NCI-H1105 treated with DMSO at 0.1 percent for 48 hours (cell line): ENCODE data around the gene NSUN3.

Experiments
- DNase-seq: peaks from one replicate; lab custom pipeline; 2025; lab: John Stamatoyannopoulos, UW

NSUN3 gene

GRCh38 chr3:94130690-94131089 is 67.8 kb downstream of the NSUN3 start:
- no peak for DNase-seq

DNA sequence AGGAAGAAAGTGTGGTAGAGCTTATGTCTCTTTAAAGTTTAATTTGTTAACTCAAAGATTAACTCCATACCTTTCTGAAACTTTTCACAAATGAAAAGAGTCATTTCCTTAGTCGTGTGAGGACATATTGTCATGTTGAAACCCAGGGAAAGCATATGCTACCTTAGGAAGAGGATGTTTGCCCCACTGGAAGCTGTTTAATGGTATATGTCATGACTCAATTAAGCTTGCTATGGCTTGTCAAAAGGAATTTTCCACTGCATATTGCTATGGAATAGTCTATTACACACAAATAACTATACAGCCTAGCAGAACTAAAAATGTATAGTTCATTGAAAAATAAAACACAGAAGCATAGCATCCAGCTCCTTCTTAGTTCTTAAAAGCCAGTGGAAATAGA is 69.9 kb downstream of the NSUN3 start:
- no peak for DNase-seq

DNA sequence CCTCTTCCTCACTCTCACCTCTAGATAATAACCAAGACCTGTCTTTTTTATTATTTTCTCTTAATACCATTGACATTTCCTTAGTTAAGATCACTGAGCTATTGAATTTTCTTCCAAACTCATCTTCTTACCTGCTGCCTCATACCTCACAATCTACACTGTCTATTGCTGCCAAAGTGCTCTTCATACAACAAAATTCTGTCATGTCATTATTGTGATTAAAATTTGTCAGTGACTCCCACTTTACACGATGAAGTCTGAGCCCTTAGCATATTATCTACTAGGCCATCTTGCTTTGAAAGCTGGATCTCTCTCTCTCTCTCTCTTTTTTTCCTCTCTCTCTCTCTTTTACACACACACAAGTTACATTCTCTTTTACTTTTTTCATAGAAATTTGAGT is 73.3 kb downstream of the NSUN3 start:
- no peak for DNase-seq

DNA sequence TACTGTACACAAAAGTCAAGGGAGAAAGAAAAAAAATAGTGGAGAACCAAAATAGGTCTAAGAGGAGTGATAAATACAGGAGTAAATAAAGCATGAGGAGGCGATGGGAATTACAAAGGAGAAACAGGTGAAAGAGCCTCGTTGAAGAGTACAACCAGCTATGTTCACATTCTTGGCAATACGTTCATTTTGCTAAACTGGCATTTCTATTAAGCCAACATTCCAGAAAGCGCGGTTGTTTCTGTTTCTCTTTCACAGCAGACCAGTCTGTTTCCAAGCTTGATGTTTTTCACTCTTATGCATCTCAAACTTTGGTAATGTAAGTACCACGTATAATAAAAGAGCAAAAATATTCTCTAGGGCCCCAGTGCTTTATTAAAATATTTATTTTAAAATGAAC is 74.5 kb downstream of the NSUN3 start:
- no peak for DNase-seq

- no peak for DNase-seq
Measured at GRCh38 chr3:94146455-94146854, 83.6 kb downstream of the NSUN3 start.

DNA sequence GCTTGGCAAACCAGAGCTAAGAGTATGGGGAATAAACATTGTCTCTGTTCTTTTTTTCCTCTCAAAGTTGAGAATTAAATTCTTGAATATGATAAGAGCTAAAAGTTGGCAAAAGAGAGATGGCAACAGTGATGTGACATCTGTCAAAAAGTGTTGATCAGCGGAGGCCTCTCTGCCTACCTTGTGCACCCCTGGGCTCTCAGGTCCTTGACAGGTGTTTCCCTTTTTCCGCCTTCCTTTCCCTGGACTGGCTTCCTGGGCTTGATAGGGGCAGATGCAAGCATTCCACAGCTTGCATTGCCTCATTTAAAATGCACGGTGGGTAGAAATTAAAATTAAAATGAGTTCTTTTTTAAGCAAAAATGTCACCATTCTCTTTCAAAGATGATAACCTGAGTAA is 84.2 kb downstream of the NSUN3 start:
- no peak for DNase-seq

DNA sequence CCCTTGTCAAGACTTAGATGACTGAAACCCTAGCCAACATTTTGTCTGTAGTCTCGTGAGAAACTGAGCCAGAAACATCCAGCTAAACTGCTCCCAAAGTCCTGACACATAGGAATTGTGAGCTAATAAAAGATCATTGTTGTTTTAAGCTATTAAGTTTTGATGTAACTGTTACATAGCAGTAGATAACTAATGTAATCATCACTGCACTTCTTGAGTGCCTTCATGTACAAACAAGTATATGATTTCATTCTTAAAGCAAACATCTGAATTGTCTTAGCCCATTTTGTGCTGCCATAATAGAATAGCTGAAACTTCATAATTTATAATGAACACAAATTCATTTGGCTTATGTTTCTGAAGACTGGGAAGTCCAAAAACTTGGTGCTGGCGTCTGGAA is 87.3 kb downstream of the NSUN3 start:
- no peak for DNase-seq

- no peak for DNase-seq
Measured at GRCh38 chr3:94156626-94157025, 93.8 kb downstream of the NSUN3 start.

GRCh38 chr3:94158512-94158911 is 95.7 kb downstream of the NSUN3 start:
- no peak for DNase-seq

GRCh38 chr3:94159062-94159828 is 96.4 kb downstream of the NSUN3 start:
- DNase-seq, result no peak

DNA sequence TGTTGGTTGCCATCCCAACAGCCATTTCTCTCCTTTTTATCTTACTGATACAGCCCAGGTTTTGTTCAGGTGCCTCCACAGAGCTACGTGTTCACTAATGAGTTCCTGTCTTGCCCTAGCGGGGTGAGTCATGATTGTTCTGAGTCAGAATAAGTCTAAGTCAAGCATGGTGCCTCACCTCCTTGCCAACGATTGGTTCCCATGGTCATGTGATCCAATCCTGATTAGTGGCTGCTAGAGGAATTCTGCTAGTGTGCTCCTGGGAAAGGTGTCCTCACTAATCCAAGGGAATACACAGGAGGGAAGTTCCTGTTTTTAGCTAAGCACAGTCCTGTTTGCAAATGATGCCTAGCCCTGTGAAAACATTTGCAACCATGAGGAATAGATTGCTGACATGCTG is 99.8 kb downstream of the NSUN3 start:
- DNase-seq, result no peak

DNA sequence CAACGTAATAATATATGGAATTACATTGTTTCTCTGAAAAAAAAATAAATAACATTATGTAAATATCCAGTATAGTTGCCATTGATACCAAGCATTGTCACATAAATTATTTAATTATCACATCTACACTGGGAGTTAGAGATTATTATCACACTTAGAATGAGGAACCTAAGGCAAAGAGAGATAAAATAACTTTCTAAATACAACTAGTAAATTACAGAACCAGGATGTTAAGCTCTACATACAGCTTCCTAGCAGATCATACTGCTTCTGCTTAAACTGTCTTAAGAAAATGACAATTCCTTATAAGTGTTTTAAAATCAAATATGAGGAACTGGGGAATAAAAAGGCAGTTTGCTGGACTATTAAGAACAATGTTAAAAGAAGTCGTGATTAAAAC is 104.5 kb downstream of the NSUN3 start:
- DNase-seq, result no peak

DNA sequence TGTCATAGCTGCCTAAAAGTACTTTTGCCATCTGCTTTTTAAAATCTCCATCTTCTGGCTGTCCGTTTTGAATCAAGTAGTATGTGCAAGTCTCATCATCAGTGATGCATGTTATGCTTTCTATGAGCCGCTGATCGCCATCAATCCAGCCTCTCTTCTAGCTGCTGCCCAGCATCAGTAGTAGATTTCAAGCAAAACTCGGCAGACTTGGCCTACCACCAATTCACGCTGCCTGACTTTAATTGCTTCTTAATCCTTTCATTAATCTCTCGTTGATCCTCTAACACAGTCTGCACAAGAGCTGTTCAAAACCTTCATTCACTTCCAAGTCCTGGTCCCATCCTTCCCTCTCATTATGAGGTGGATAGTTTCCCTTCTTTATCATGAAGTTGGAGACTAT is 104.9 kb downstream of the NSUN3 start:
- DNase-seq, result peak; percentile 52

GRCh38 chr3:94171954-94172353 is 109.1 kb downstream of the NSUN3 start:
- DNase-seq, result no peak

DNA sequence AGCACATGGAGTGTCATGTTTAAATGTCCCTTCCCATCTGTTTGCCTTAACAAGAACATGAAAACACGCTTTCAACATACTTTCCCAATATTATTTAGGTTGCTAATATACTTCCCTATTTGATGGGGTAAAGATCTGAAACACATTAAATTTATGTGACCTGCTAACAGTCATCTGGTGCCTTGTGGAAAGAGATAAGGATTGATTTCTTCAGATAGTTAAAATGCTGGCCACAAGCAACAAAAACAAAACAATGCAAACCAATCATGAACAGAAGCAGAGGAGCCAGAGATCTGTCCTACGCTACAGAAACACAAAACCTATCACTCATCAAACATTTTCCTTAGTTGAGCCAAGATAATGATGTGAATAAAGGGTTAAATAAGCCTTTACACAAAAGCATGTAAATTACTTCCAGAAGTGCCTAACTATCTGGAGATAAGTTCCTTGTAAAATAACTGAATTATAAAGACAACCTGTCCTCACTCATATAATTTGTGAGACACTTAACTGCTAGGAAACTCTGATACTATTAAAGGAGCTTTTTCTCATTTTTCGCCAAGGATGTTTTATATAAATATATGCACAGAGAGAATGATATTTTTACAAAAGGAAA is 109.9 kb downstream of the NSUN3 start:
- no peak for DNase-seq

- no peak for DNase-seq
Measured at GRCh38 chr3:94173673-94174434, 111.0 kb downstream of the NSUN3 start.

- no peak for DNase-seq
Measured at GRCh38 chr3:94175677-94176076, 112.8 kb downstream of the NSUN3 start.

DNA sequence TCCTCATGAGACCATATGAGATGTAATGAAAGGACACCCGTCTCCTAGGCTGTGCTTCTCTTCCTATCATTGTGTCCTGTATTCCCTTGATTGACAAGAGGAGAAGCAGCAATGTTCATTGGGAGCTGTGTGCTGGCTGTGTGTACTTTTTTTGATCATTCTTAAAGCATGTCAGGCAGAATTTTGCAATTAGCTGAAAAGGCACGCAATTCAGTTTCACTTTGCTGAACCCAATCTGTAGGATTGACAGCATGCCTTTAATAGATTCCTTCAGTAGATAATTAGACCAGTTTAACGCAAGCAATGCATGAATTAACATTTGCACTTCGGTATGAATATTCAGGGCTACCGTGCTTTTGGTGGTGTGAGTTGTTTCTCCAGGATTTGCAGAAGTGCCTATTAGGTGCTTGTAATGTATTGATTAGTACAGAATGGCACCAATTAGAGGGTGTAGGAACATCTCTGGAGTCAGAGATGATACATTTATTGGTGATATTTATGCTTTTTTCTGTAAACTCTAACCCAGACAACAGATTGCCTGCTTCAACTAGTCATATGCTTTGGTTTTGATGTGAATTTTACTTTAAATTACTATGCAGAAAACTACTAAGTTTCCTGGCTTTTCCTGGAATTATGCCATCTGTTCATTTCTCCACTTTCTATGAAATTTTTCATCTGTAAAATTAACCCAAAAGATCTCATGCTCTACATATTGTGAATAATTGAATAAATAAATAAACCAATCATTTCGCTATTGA is 114.3 kb downstream of the NSUN3 start:
- DNase-seq, result no peak
